Chondrocyte (in vitro differentiated cells): ENCODE results near the gene ADGRV1. TPM values are rescaled to one million over a fixed set of nuclear protein-coding genes. Genes with fewer than 3 reads are reported as not detected.

Experiments used
- DNase-seq: peaks from one replicate; pipeline ENCODE4 v3.0.0; 2021; ENCODE audit warnings: mixed read lengths, low spot score
- H3K27ac Mint-ChIP-seq: one replicate; pipeline ENCODE4 v1.8.0; 2021; ENCODE audit warnings: mild to moderate bottlenecking, moderate library complexity, mixed read lengths; ENCODE audit not compliant: unreplicated experiment
- H3K27me3 Mint-ChIP-seq: 2 replicates; pipeline ENCODE4 v1.8.0; 2021; ENCODE audit warnings: low read depth, mixed read lengths
- H3K36me3 Mint-ChIP-seq: 2 replicates; pipeline ENCODE4 v1.8.0; 2021; ENCODE audit warnings: low read depth, mixed read lengths
- H3K4me1 Mint-ChIP-seq: 2 replicates; pipeline ENCODE4 v1.8.0; 2021; ENCODE audit warnings: low read depth, mild to moderate bottlenecking, mixed read lengths
- H3K4me3 Mint-ChIP-seq: one replicate; pipeline ENCODE4 v1.8.0; 2021; ENCODE audit warnings: mild to moderate bottlenecking, moderate library complexity, mixed read lengths; ENCODE audit not compliant: unreplicated experiment
- H3K9me3 Mint-ChIP-seq: 2 replicates; pipeline ENCODE4 v1.8.0; 2021; ENCODE audit warnings: low read depth, mixed read lengths
- CTCF ChIP-seq: fragments of 200-600 bp; sonication (generic); IDR thresholded peaks from 2 replicates; pipeline ENCODE4 v1.5.0; 2021; ENCODE audit warnings: antibody characterized with exemption, mild to moderate bottlenecking, moderate library complexity
- total RNA-seq: library from RNA; stranded (reverse); gene quantifications from 3 replicates; pipeline ENCODE4 v1.2.1, GENCODE V29; 2021

Gene ADGRV1
- total RNA-seq, 1 donor from 2014 or later, result 1.5 TPM

GRCh38 chr5:91106842-91107511 lies 548.4 kb downstream of the ADGRV1 start:
- no peak for DNase-seq
- no peaks in the 10 kb centered on the region for H3K27me3 Mint-ChIP-seq
- peaks cover 4% of the 10 kb centered on the region for H3K36me3 Mint-ChIP-seq
- H3K4me1 Mint-ChIP-seq, result peaks cover 15% of the 10 kb centered on the region
- H3K9me3 Mint-ChIP-seq, result peaks cover 11% of the 10 kb centered on the region
- TF ChIP-seq CTCF, result no peak
- no peak overlapping the region for H3K4me3 Mint-ChIP-seq
- no peak overlapping the region for H3K27ac Mint-ChIP-seq

- Mint-ChIP-seq H3K27me3 (peaks cover 3% of the 10 kb centered on the region), H3K4me1 (peaks cover 14% of the 10 kb centered on the region), H3K4me3 (no peak overlapping the region), H3K36me3 (peaks cover 4% of the 10 kb centered on the region), H3K27ac (no peak overlapping the region), H3K9me3 (peaks cover 11% of the 10 kb centered on the region)
- no peak for DNase-seq
- TF ChIP-seq CTCF, result peak; percentile 53
These were observed 551.0 kb downstream of the ADGRV1 start for GRCh38 chr5:91109634-91110033.

- DNase-seq, result no peak
- Mint-ChIP-seq H3K27me3 (peaks cover 3% of the 10 kb centered on the region), H3K36me3 (peaks cover 3% of the 10 kb centered on the region), H3K27ac (peak overlapping the region; percentile 14), H3K9me3 (peaks cover 7% of the 10 kb centered on the region), H3K4me3 (no peak overlapping the region), H3K4me1 (peaks cover 16% of the 10 kb centered on the region)
- no peak for TF ChIP-seq CTCF
These were observed 552.1 kb downstream of the ADGRV1 start for GRCh38 chr5:91110686-91111085.

GRCh38 chr5:91111473-91112238 lies 553.1 kb downstream of the ADGRV1 start:
- no peaks in the 10 kb centered on the region for H3K36me3 Mint-ChIP-seq
- peaks cover under 1% of the 10 kb centered on the region for H3K9me3 Mint-ChIP-seq
- DNase-seq, result no peak
- H3K4me1 Mint-ChIP-seq, result peaks cover 16% of the 10 kb centered on the region
- H3K27ac Mint-ChIP-seq, result no peak overlapping the region
- peaks cover 3% of the 10 kb centered on the region for H3K27me3 Mint-ChIP-seq
- no peak overlapping the region for H3K4me3 Mint-ChIP-seq
- TF ChIP-seq CTCF, result no peak

- H3K4me1 Mint-ChIP-seq, result peaks cover 26% of the 10 kb centered on the region
- no peaks in the 10 kb centered on the region for H3K36me3 Mint-ChIP-seq
- H3K27me3 Mint-ChIP-seq, result peaks cover 3% of the 10 kb centered on the region
- no peak for DNase-seq
- no peak for TF ChIP-seq CTCF
- H3K9me3 Mint-ChIP-seq, result no peaks in the 10 kb centered on the region
- no peak overlapping the region for H3K27ac Mint-ChIP-seq
- no peak overlapping the region for H3K4me3 Mint-ChIP-seq
These were observed 556.1 kb downstream of the ADGRV1 start for GRCh38 chr5:91114658-91115057.
